HG02610 (cell line): ENCODE measurements around the gene CREB1.

Experiments used
- ATAC-seq: cut with Tn5 transposase; IDR thresholded peaks from one replicate; pipeline ENCODE4 v1.9.1; 2021; ENCODE audit warnings: mild to moderate bottlenecking, moderate library complexity; ENCODE audit not compliant: unreplicated experiment

The CREB1 gene

GRCh38 chr2:207539470-207539869, 9.7 kb downstream of the CREB1 start:
- ATAC-seq = no peak

- ATAC-seq = no peak
Observed at GRCh38 chr2:207540431-207540830, 10.7 kb downstream of the CREB1 start.

GRCh38 chr2:207541933-207542332, 12.2 kb downstream of the CREB1 start:
- ATAC-seq = no peak

- no peak for ATAC-seq
Observed at GRCh38 chr2:207543272-207543671, 13.5 kb downstream of the CREB1 start.

- ATAC-seq = no peak
Observed at GRCh38 chr2:207546822-207547221, 17.1 kb downstream of the CREB1 start.

DNA sequence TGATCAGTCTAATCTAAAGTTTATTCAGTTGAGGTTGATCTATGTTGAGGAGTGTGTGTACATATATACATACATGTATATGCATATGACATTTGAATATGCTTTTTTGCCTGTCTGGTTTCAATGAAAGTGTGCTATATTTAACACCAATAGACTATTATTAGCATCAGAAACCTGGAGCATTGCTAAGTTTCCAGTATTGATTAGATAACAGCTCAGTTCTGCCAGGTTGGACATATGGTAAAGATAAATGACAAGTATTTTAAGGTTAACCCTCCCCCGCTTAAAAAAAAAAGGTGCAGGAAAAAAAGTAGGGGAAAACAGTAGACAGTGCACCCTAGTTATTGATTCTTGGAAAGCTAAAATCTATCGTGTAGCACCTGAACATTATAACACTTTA, 19.4 kb downstream of the CREB1 start:
- no peak for ATAC-seq

- no peak for ATAC-seq
Observed at GRCh38 chr2:207558079-207558491, 28.3 kb downstream of the CREB1 start.

- no peak for ATAC-seq
Observed at GRCh38 chr2:207561386-207562080, 31.8 kb downstream of the CREB1 start.

DNA sequence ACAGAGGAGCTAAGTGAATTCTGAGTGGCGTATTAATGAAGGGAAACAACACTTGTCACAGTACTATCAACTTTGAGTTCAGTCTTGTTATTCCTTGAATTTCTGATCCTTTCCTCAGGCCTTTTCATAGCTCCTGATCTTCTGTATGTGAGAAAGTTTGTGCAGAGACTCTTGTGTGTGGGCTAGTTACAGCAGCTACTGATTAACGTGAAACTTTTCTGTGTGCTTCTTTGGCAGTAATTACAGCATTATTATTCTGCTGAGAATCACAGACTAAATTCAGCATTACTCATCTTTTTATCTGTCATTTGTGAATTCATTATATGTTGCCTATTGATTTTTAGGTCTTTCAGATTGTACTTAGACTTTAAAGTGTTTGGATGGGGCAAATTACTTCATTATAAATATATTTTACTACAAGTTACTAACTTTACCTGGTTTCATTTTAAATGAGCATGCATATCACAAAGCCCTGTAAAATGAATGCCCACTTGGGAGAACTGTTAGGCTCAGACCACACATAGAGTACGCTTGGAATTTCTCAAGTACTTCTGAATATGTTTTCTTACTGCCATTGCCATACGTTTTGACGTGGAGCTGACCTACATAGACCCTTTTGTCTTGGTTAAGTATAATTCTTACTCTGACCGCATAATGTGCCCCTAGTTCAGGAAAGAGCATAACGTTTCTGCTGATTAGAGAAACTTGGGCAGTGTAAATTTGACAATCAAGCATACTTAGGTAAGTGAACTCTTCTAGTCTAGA, 36.2 kb downstream of the CREB1 start:
- ATAC-seq = no peak

DNA sequence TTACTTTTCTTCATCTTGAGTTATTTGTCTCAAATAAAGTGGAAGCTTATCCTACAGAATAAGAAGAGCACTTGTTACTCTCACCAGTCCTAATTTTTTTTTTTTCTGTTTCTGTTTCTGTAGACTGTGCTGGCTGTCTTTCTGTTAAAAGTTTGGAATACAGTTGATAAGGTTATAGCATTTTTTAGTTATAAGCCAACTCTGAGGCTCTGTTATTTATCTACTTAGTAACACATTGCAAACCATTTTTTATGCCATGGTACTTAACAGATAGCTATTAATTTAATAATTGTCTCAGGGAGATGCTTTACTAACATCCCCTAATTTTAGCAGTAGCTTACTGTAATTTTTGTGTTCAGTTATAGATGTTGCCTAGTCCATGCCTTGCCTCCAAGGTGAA, 37.9 kb downstream of the CREB1 start:
- no peak for ATAC-seq

DNA sequence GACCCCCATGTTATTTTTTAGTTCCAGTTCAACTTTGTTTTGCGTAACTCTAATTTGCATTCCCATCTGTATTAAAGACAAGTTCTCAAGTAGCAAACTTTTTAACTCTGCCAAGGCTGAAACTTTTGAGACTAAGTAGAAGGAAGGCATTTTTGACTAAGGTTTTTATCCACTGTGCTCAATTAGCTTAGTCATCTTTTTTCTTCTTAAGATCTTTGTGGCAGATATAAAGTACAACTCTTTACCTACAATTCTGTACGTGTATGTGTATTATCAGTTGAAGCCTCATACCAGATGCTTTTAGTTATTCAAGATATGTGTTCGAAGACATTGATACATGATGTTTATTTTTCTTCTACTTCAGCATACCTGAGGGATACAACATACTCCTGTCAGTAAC, 41.6 kb downstream of the CREB1 start:
- ATAC-seq = no peak

GRCh38 chr2:207584952-207585351, 55.2 kb downstream of the CREB1 start:
- ATAC-seq = no peak

GRCh38 chr2:207587305-207587704, 57.5 kb downstream of the CREB1 start:
- ATAC-seq = no peak

DNA sequence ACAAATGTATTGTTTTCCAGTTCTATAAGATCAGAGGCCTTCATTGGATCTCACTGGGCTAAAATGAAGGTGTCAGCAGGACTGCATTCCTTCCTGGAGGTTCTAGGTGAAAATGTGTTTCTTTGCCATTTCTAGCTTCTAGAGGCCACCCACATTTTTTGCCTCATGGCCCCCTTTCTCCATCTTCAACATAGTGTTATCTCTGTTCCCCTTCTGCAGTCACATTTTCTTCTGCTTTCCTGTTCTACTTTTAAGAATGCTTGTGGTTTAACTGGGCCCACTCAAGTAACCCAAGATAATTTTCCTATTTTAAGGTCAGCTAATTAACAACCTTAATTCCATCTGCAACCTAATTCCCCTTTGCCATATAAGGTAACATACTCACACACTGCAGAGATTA, 59.4 kb downstream of the CREB1 start:
- no peak for ATAC-seq

DNA sequence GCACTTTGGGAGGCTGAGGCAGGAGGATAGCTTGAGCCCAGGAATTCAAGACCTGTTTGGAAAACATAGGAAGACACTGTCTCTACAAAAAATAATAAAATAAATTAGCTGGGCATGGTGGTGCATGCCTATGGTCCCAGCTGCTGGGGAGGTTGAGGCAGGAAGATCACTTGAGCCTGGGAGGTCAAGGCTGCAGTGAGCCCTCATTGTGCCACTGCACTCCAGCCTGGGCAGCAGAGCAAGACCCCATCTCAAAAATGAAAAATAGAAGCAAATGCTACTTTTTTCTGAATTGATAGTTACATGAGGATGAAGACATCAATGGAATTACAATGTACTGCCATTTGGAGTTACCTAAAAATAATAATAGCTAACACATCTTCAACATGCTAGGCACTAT, 63.5 kb downstream of the CREB1 start:
- ATAC-seq = no peak

DNA sequence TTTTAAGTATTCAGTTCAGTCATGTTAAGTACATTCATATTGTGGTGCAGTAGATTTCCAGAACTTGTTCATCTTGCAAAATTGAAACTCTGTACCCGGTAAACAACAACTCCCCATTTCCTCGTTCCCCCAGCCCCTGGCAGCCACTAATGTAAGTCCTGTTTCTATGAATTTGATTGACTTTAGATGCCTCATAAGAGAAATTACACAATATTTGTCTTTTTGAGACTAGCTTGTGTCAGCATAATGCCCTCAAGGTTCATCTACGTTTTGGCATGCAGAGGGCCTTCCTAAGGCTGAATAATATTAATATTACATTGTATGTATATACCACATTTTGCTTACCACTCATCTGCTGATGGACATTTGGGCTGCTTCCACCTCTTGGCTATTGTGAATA, 64.5 kb downstream of the CREB1 start:
- no peak for ATAC-seq

- ATAC-seq = no peak
Observed at GRCh38 chr2:207594731-207595130, 65.0 kb downstream of the CREB1 start.

GRCh38 chr2:207599636-207600035, 69.9 kb downstream of the CREB1 start:
- ATAC-seq = no peak

- no peak for ATAC-seq
Observed at GRCh38 chr2:207600231-207600630, 70.5 kb downstream of the CREB1 start.

DNA sequence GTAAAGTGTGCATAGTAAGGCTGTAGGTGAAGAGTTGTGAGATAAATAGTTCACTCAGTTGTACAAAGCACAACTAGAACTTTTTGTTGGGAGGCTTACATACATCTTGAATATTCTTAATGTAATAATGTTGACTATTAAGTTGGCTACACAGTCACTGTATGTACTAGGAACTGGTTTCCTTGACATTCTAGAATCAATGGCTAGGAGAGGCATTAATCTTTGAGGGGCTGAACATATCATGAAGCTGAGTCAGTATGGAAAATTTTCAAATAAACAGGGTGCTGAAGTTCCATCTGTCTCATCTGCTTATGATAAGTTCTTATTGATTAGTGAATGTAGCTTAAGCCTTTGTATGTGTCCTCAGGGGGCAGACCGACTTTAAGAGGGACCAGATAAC, 72.0 kb downstream of the CREB1 start:
- ATAC-seq = no peak

GRCh38 chr2:207603486-207603885, 73.7 kb downstream of the CREB1 start:
- no peak for ATAC-seq

- ATAC-seq = no peak
Observed at GRCh38 chr2:207606399-207606798, 76.6 kb downstream of the CREB1 start.

DNA sequence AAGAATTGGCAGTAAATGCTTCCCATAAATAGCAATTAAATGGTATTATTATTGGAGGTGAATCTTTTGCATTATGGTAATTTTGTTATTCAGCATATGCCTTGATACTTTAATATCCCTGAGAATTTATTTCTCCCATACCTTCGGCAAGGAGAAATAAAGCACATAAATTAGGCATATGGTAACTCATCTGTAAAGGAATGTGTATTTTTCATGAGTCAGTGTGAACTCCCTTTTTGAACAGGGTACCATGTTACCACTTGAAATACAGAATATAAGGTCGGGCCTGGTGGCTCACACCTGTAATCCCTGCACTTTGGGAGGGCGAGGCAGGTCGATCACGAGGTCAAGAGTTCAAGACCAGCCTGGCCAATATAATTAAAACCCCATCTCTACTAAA, 77.1 kb downstream of the CREB1 start:
- ATAC-seq = no peak
